ENCODE data around the gene TSPAN17.

The TSPAN17 gene

DNA sequence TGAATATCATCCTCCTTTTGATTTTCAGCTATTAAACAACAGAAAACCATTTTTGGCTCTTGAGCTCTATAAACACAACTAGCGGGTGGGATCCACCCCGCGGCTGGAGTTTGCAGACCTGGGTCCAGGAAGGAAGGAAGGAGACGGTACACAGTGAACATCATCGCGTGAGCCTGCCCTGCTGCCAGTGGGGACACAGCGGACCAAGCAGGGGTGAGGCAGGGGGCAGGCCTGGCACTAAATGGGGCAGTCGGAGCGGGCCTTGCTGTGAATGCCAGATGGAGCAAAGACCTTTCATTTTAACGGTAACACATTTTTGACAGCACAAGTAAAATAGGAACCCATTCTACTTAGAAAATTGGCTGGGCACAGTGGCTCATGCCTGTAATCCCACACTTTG lies 14.4 kb downstream of the TSPAN17 start:
- DNase-seq, result no peak

DNA sequence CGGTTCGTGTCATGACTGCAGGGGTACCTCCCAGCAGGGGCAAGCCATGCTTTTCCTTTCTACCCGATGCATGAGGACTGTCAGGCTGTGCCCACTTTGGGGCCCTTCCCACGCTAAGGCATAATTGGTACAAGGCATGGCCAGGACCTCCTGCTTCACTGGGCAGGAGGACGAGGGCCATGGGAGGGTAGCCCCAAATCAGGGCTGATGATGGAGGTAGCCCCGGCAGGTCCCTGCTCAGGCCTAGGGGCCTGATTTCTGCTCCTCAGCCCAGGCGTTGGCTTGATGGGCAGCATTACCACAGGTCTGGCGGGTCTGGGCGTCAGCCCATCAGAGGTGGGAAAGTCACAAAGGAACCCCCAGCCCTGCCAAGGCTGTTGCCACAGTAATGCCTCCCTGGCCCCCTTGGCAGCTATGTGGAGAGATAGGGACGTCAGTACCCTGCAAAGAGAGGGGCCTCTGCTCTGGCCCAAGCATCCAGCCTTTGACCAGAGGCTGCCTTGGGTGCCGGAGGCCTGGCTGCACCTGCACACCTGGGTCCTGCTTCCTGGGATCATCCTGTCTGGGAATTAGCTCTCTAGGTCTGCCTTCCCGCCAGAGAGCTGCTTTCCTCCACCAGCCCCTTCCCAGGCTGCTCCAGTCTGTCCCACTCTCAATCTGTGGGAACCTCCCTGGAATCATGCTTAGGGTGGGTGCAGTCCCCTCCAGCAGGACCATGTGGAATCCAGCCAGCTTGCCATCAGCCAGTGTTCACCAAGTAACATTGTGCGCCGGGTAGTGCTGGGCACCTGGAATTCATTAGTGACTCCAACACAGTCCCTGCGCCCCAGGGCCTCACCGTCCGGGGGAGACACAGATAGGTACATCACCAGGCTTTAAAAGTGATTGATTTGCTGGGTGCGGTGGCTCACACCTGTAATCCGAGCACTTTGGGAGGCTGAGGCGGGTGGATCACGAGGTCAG lies 15.4 kb downstream of the TSPAN17 start:
- no peak for DNase-seq

GRCh38 chr5:176663566-176663965 lies 16.3 kb downstream of the TSPAN17 start:
- no peak for DNase-seq

DNA sequence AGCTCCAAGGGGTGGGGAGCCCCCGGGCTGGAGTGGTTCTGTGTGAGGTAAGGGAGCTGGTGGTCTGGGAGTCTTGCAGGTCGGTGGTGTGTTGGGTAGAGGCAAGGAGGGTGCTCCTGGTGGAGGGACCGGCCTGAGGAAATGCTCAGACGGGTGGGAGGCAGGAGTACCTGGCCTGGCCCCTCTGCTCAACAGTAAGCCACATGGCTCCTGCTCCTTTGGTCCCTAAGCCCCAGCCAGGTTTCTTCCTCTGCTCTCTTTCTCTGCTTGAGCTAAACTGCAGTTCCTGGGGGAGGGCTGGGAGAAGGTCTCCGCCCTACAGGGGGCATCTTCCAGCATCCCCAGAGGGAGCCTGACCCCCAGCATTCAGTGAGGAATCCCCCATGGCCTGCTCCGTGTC lies 17.2 kb downstream of the TSPAN17 start:
- DNase-seq, result no peak

- DNase-seq, result no peak
Measured at GRCh38 chr5:176664886-176665285, 17.6 kb downstream of the TSPAN17 start.

DNA sequence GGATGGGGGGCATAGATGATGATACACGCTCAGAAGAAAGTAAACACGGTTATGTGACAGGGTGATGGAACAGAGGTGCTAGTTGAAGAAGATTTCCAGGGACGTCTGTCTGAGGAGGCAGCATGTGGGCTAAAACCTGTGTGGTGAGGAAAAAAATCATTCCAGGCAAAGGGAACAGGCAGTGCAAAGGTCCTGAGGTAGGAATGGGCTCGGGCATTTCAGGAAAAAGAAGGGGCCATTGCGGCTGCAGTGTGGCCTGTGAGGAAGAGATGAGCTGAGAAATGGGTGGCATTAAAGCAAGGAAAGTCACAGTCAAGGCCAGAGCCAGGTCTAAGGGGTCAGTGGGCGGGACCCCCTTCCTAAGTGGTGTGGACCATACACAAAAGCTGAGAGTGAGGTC lies 18.2 kb downstream of the TSPAN17 start:
- DNase-seq, result no peak

GRCh38 chr5:176667637-176668036 lies 20.4 kb downstream of the TSPAN17 start:
- DNase-seq, result no peak

- no peak for DNase-seq
Measured at GRCh38 chr5:176670449-176670848, 23.2 kb downstream of the TSPAN17 start.

GRCh38 chr5:176671399-176671798 lies 24.1 kb downstream of the TSPAN17 start:
- no peak for DNase-seq

DNA sequence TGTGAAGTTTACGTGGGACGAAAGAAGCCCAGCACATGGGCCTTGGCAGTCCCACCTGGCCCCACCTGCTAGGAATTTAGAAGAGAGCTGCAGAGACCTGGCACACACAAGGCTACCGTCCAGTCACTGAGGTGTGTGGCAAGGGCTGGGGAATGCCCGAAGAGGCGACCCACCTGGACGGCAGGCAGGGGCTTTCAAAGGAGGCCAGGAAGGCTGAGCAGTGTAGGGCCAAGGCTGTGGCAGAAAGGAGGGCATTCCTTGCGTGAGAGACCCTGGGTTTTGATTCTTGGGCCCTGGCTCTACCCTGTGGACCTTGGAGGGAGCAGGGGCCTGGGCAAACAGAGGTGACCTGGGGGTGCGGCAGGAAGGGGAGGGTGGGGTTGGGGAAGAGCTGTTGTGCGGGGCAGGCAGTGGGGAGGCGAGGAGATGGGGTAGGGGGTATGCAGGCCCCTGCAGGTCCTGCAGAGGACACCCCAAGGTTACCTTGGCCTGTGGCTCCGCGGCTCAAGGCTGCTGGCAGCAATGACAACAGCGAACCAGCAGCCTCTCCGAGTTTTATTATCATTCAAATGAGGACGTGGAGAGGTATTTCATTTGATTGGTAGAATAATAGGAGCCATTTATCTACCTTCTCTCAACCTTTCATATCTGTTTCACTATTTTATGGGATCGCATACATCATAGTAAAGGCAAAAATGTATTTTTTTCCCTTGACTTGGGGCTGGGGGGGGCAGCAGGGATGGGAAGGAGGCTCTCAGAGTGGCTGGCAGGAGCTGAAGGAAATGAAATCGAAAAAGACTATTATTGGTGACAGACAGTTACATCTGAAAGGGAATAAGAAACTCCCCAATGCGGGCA lies 24.8 kb downstream of the TSPAN17 start:
- DNase-seq, result no peak

- no peak for DNase-seq
Measured at GRCh38 chr5:176673651-176674583, 26.6 kb downstream of the TSPAN17 start.

GRCh38 chr5:176674799-176675198 lies 27.5 kb downstream of the TSPAN17 start:
- DNase-seq, result no peak

DNA sequence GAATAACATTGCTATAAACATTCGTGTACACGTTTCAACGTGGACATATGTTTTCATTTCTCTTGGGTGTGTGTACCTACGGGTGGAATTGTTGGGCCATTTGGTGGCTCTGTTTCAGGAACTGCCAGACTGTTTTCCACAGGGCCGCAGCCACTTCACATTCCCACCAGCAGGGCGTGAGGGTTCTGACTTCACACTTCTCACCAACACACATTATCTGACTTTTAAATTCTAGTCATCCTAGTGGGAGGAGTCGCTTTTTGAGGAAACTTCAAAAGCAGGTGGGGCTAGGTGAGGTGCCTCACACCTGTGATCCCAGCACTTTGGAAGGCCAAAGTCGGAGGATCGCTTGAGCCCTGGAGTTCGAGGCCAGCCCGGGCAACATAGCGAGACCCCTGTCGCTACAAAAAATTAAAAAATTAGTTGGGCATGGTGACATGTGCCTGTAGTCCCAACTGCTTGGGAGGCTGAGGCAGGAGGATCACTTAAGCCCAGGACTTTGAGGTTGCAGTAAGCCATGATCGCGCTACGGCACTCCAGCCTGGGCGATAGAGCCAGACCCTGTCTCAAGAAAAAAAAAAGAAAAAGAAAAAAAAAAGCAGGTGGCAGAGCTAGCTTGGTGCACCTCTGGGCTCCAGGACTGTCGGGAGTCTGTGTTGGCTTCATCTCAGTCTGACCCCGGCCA lies 28.5 kb downstream of the TSPAN17 start:
- no peak for DNase-seq

- no peak for DNase-seq
Measured at GRCh38 chr5:176676361-176676824, 29.1 kb downstream of the TSPAN17 start.

DNA sequence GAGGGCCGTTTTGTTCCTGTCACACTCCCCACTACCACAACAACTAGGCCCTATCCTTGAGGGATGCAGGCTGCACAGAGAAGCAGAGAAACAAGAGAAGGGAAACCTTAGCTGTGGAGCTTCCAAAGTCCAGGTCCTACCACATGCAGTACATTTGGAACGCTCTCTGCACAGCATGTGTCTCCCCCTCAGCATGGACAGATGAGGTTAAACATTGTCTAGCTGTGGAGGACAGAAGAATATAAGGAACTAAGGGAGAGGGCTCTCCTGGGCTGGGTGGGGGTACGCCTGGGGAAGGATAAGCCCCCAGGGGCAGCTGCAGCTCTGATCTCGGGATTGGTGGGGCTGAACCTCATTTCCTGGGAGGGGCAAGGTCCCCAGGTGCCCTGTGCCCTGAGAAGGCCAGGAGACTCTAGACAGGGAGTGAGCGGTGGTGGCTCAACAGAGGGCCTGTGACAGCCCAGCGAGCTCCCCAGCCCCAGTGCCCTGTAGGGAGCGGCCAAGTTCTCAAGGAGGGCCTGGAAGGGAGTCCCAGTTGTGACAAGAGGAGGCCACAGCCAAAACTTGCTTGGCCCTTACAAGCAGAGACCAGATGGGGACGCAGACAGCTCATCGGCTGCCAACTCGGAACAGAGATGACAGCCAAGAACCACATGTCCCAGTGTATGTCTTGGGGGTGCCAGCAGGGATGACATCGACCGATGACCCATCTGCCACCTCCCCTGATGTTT lies 30.1 kb downstream of the TSPAN17 start:
- no peak for DNase-seq

DNA sequence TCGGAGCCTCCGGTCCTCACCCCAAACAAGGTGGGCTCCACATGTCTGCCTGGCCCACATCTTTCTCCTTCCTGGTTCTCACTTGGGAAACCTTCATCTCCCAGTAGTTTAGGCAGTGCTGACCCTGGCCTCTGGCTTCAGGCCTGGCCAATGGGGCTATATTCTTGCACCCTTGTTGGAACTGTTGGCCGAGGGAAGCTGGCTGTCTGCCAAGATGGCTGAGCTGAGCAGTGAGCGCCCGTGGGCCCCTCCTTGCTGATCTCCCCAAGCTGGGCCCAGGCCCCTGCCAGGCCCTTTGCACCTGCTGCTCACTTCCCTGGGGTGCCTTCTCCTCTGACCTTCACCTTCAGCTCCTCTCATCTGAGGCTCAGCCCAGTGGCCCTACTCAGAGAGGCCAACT lies 31.3 kb downstream of the TSPAN17 start:
- DNase-seq, result no peak

GRCh38 chr5:176679365-176680225 lies 32.3 kb downstream of the TSPAN17 start:
- DNase-seq, result no peak

DNA sequence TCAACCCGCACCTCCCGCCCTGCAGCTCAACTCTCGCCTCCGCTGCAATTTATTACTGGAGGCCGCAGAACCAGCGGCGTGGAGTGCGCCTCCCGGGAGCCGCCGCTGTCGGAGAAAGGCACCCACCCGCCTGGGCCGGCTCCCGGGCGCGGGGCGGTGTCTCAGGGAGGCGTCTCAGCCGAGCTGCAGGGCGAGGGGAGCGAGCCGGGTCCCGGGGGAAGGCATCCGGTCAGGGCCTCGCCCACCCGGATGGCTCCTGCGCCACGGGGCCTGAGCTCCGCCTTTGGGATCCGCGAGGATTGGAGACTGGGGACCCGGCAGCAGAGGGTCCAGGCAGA lies 32.9 kb downstream of the TSPAN17 start:
- DNase-seq, result no peak

DNA sequence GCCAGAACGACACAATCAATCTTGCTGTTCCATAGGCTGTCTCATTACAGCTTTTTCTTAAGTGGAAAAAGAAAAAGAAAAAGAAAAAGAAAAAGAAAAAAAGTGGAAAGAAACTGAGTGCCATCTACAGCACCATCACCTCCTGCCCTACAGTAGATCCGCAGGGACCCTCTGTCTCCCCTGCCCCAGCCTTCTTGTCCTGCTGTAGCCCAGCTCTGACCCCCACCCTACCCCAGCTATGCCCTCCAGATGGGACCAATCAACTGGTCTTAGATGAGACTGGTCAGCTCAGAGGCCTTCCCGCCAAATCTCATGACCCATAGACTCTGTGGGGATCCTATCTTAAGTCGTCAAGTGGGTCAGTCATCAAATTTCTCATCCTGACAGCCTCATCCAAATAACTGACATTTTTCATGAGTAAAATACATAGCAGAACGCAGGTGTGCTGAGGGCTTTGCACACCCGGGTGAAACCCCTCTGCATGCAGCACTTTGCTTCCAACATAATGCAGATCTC lies 34.8 kb downstream of the TSPAN17 start:
- no peak for DNase-seq

- DNase-seq, result no peak
Measured at GRCh38 chr5:176685010-176685409, 37.7 kb downstream of the TSPAN17 start.

Data from NCI-H2029 treated with DMSO at 0.1 percent for 48 hours (cell line).